GM18519 (cell line): Measurements from ENCODE around the gene NUP62CL.
"Not testable (repeated sequence)": the region's sequence is repeated elsewhere in the genome, so short reads cannot be mapped to it uniquely, and the experiment has no call there.

Experiments used
- ATAC-seq: cut with Tn5 transposase; IDR thresholded peaks from one replicate; pipeline ENCODE4 v1.9.1; 2021; ENCODE audit warnings: mild to moderate bottlenecking, moderate library complexity; ENCODE audit not compliant: unreplicated experiment, low FRiP score

The NUP62CL gene

GRCh38 chrX:107205770-107206696 lies at the start of gene NUP62CL, which contains the start of gene DNAAF6:
NUP62CL (minus strand) TSS chrX:107206433; CDS start chrX:107175146, 31,287 bp downstream.
DNAAF6 (plus strand) TSS chrX:107206611; CDS start chrX:107212876, 6,265 bp downstream.
- ATAC-seq: peak; percentile 99

GRCh38 chrX:107228486-107228819 lies 22.2 kb upstream of the NUP62CL start:
- no peak for ATAC-seq

- no peak for ATAC-seq
These were observed 21.7 kb upstream of the NUP62CL start for GRCh38 chrX:107227780-107228485.

GRCh38 chrX:107226757-107227156 lies 20.5 kb upstream of the NUP62CL start:
- no peak for ATAC-seq

- ATAC-seq: no peak
These were observed 7.2 kb upstream of the NUP62CL start for GRCh38 chrX:107213477-107213876.

- no peak for ATAC-seq
These were observed 1.7 kb upstream of the NUP62CL start for GRCh38 chrX:107207943-107208342.

GRCh38 chrX:107207089-107207488 lies 856 bp upstream of the NUP62CL start:
- ATAC-seq: no peak

GRCh38 chrX:107206697-107207065 lies 448 bp upstream of the NUP62CL start:
- ATAC-seq: no peak

GRCh38 chrX:107204068-107204605 lies 2.1 kb downstream of the NUP62CL start:
- no peak for ATAC-seq

- no peak for ATAC-seq
These were observed 6.7 kb downstream of the NUP62CL start for GRCh38 chrX:107199491-107199890.

GRCh38 chrX:107198074-107198473 lies 8.2 kb downstream of the NUP62CL start:
- not testable (repeated sequence) for ATAC-seq

GRCh38 chrX:107197319-107197718 lies 8.9 kb downstream of the NUP62CL start:
- ATAC-seq: no peak

- ATAC-seq: no peak
These were observed 34.7 kb downstream of the NUP62CL start for GRCh38 chrX:107171369-107172102.

- ATAC-seq: no peak
These were observed 37.5 kb downstream of the NUP62CL start for GRCh38 chrX:107168712-107169111.

- no peak for ATAC-seq
These were observed 38.0 kb downstream of the NUP62CL start for GRCh38 chrX:107168257-107168656.

GRCh38 chrX:107167163-107167921 lies 38.9 kb downstream of the NUP62CL start:
- ATAC-seq: no peak

GRCh38 chrX:107157618-107158017 lies 48.6 kb downstream of the NUP62CL start:
- not testable (repeated sequence) for ATAC-seq

- not testable (repeated sequence) for ATAC-seq
These were observed 50.4 kb downstream of the NUP62CL start for GRCh38 chrX:107155621-107156430.
